Endothelial cell of hepatic sinusoid (primary cell): Measurements from ENCODE around the gene COL4A1.

Experiments
- in situ Hi-C: cut with HindIII; loops from 2 replicates; pipeline ENCODE4 v1.10.0; 2017; ENCODE audit warnings: low sequenced_read_pairs

COL4A1 gene

GRCh38 chr13:110280231-110280813, 26.6 kb downstream of the COL4A1 start:
- in situ Hi-C loops, result loop anchor here (5.0 kb wide), 1 partner anchor 33 kb away; no protein-coding TSS in a partner anchor

- in situ Hi-C loops, result loop anchor here (5.0 kb wide), 1 partner anchor 32 kb away; no protein-coding TSS in a partner anchor
Measured at GRCh38 chr13:110279684-110280083, 27.3 kb downstream of the COL4A1 start.

GRCh38 chr13:110278859-110279258, 28.1 kb downstream of the COL4A1 start:
- in situ Hi-C loops, result no loop called here

GRCh38 chr13:110277357-110277975, 29.5 kb downstream of the COL4A1 start:
- in situ Hi-C loops, result no loop called here

GRCh38 chr13:110276553-110276950, 30.4 kb downstream of the COL4A1 start:
- in situ Hi-C loops, result no loop called here

GRCh38 chr13:110275931-110276552, 30.9 kb downstream of the COL4A1 start:
- in situ Hi-C loops, result no loop called here

GRCh38 chr13:110274687-110275086, 32.3 kb downstream of the COL4A1 start:
- in situ Hi-C loops, result no loop called here

GRCh38 chr13:110273254-110273653, 33.7 kb downstream of the COL4A1 start:
- in situ Hi-C loops, result no loop called here

- in situ Hi-C loops, result no loop called here
Measured at GRCh38 chr13:110272651-110273050, 34.3 kb downstream of the COL4A1 start.

- in situ Hi-C loops, result no loop called here
Measured at GRCh38 chr13:110272227-110272626, 34.7 kb downstream of the COL4A1 start.

GRCh38 chr13:110271313-110271712, 35.6 kb downstream of the COL4A1 start:
- in situ Hi-C loops, result no loop called here

- in situ Hi-C loops, result no loop called here
Measured at GRCh38 chr13:110270507-110270906, 36.5 kb downstream of the COL4A1 start.

GRCh38 chr13:110269509-110270185, 37.3 kb downstream of the COL4A1 start:
- in situ Hi-C loops, result no loop called here

GRCh38 chr13:110268576-110269185, 38.3 kb downstream of the COL4A1 start:
- in situ Hi-C loops, result no loop called here

- in situ Hi-C loops, result no loop called here
Measured at GRCh38 chr13:110268061-110268460, 38.9 kb downstream of the COL4A1 start.

- in situ Hi-C loops, result no loop called here
Measured at GRCh38 chr13:110266983-110267382, 40.0 kb downstream of the COL4A1 start.

- in situ Hi-C loops, result no loop called here
Measured at GRCh38 chr13:110266431-110266809, 40.5 kb downstream of the COL4A1 start.

- in situ Hi-C loops, result no loop called here
Measured at GRCh38 chr13:110265682-110266430, 41.1 kb downstream of the COL4A1 start.

- in situ Hi-C loops, result no loop called here
Measured at GRCh38 chr13:110265341-110265681, 41.6 kb downstream of the COL4A1 start.

GRCh38 chr13:110264685-110265275, 42.2 kb downstream of the COL4A1 start:
- in situ Hi-C loops, result no loop called here
